BE2C (cell line): ENCODE measurements around the gene CCDC190.

ENCODE experiments used
- DNase-seq: peaks from one replicate; pipeline ENCODE4 v3.0.0-alpha.2; 2020
- H3K27me3 ChIP-seq: fragments of 250-450 bp; sonication (Bioruptor Pico); 2 replicates; pipeline ENCODE4 v1.5.1; 2020; ENCODE audit warnings: mild to moderate bottlenecking
- H3K36me3 ChIP-seq: fragments of 250-450 bp; sonication (Bioruptor Pico); 2 replicates; pipeline ENCODE4 v1.5.1; 2020; ENCODE audit warnings: mild to moderate bottlenecking
- H3K4me1 ChIP-seq: fragments of 250-450 bp; sonication (Bioruptor Pico); 2 replicates; pipeline ENCODE4 v1.5.1; 2020
- H3K4me3 ChIP-seq: 2 replicates; pipeline ENCODE4 v1.5.1; 2011; ENCODE audit warnings: low read depth, low read length
- H3K9me3 ChIP-seq: fragments of 250-450 bp; sonication (Bioruptor Pico); 2 replicates; pipeline ENCODE4 v1.5.1; 2020
- TF ChIP-seq, protein P1 (sequence below): IDR thresholded peaks from 2 replicates; pipeline ENCODE4 v1.5.1; 2012; ENCODE audit warnings: mild to moderate bottlenecking, low read depth, low read length

Gene CCDC190

GRCh38 chr1:162840250-162840839, 20.6 kb downstream of the CCDC190 start:
- Histone ChIP-seq H3K9me3 (peaks cover 2% of the 10 kb centered on the region; the same call in 1 of the 2 replicates), H3K4me3 (no peak overlapping the region), H3K27me3 (no peaks in the 10 kb centered on the region), H3K36me3 (no peaks in the 10 kb centered on the region), H3K4me1 (peaks cover 22% of the 10 kb centered on the region)
- no peak for DNase-seq
- TF ChIP-seq, protein P1, sequence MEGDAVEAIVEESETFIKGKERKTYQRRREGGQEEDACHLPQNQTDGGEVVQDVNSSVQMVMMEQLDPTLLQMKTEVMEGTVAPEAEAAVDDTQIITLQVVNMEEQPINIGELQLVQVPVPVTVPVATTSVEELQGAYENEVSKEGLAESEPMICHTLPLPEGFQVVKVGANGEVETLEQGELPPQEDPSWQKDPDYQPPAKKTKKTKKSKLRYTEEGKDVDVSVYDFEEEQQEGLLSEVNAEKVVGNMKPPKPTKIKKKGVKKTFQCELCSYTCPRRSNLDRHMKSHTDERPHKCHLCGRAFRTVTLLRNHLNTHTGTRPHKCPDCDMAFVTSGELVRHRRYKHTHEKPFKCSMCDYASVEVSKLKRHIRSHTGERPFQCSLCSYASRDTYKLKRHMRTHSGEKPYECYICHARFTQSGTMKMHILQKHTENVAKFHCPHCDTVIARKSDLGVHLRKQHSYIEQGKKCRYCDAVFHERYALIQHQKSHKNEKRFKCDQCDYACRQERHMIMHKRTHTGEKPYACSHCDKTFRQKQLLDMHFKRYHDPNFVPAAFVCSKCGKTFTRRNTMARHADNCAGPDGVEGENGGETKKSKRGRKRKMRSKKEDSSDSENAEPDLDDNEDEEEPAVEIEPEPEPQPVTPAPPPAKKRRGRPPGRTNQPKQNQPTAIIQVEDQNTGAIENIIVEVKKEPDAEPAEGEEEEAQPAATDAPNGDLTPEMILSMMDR = no peak

GRCh38 chr1:162838863-162839262, 22.1 kb downstream of the CCDC190 start:
- peaks cover 2% of the 10 kb centered on the region; the same call in 1 of the 2 replicates for H3K9me3 ChIP-seq
- peaks cover 9% of the 10 kb centered on the region; the same call in 1 of the 2 replicates for H3K4me1 ChIP-seq
- H3K27me3 ChIP-seq = no peaks in the 10 kb centered on the region
- TF ChIP-seq, protein P1 = no peak
- DNase-seq = no peak
- no peak overlapping the region for H3K4me3 ChIP-seq
- no peaks in the 10 kb centered on the region for H3K36me3 ChIP-seq

GRCh38 chr1:162835157-162835899, 25.6 kb downstream of the CCDC190 start:
- Histone ChIP-seq H3K4me3 (no peak overlapping the region), H3K9me3 (peaks cover 2% of the 10 kb centered on the region; the same call in 1 of the 2 replicates), H3K36me3 (no peaks in the 10 kb centered on the region), H3K27me3 (no peaks in the 10 kb centered on the region), H3K4me1 (no peaks in the 10 kb centered on the region)
- no peak for DNase-seq
- TF ChIP-seq, protein P1 = no peak

- no peak for DNase-seq
- no peaks in the 10 kb centered on the region for H3K36me3 ChIP-seq
- no peaks in the 10 kb centered on the region for H3K27me3 ChIP-seq
- no peaks in the 10 kb centered on the region for H3K4me1 ChIP-seq
- no peak overlapping the region for H3K4me3 ChIP-seq
- no peaks in the 10 kb centered on the region; the same call in 1 of the 2 replicates for H3K9me3 ChIP-seq
- TF ChIP-seq, protein P1 = no peak
Observed at GRCh38 chr1:162832470-162832869, 28.5 kb downstream of the CCDC190 start.

DNA sequence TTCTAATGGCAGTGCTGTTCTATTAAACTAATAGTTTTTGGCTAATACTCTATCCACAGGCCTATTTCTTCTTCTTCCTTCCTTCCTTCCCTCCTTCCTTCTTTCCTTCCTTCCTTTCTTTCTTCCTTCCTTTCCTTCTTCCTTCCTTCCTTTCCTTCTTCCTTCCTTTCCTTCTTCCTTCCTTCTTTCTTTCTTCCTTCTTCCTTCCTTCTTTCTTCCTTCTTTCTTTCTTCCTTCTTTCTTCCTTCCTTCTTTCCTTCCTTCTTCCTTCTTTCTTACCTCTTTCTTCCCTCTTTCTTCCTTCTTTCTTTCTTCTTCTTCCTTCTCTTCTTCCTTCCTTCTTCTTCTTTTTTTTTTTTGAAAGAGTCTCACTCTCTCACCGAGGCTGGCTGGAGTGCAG, 31.7 kb downstream of the CCDC190 start:
- no peaks in the 10 kb centered on the region for H3K36me3 ChIP-seq
- TF ChIP-seq, protein P1 = no peak
- H3K9me3 ChIP-seq = no peaks in the 10 kb centered on the region; the same call in 1 of the 2 replicates
- no peaks in the 10 kb centered on the region for H3K4me1 ChIP-seq
- no peak overlapping the region for H3K4me3 ChIP-seq
- H3K27me3 ChIP-seq = no peaks in the 10 kb centered on the region
- DNase-seq = no peak
